TTC549 (cell line): ENCODE measurements around the gene ZNF217.
A peak's percentile ranks its signal among the peaks of the same experiment; 100 is the strongest.
"Not testable (repeated sequence)": the region's sequence is repeated elsewhere in the genome, so short reads cannot be mapped to it uniquely, and the experiment has no call there.

Source experiments
- FAIRE-seq: peaks from 2 replicates; lab custom pipeline; 2012; peaks lifted over from hg19 to GRCh38; lab: Jason Lieb, UNC

Gene ZNF217

GRCh38 chr20:53582251-53582570, 11.4 kb downstream of the ZNF217 start:
- no peak for FAIRE-seq

DNA sequence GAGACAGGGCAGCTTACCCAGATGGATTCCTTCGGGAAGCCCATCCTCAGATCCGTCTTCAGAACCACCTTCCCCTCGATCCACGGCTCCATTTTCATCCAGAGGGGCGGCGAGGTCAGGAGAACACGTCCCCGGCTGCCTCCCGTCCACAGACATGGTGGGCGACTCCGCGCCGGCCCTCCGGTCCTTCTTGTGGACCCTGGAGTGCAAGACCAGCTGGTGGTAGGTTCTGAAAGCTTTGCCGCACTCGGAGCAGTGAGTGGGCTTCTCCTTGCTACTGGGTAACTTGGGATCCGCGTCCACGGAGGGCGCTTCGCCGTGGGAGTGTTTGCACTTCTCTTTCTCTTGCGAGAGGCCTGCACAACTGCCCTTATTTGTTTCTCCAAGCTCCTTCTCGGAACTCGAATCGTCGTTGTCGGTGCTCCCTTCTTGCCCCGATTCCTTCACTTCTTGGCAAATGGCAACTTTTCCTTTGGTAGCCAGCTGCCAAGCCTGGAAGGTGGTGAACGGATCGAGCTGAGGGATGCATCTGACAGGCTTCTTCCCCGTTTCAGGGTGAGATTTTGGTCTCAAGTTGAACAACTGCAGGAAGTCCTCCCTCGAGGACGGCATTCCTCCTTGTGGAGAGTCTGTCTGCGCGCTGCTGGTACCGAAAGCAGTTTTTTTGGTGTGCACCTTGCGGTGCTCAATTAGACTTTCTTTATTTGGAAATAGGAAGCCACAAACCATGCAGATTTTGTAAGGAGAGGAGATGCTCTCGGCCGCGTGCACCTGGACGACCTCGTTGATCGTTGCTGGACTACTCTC, 12.0 kb downstream of the ZNF217 start:
- no peak for FAIRE-seq

- no peak for FAIRE-seq
These were observed 13.1 kb downstream of the ZNF217 start for GRCh38 chr20:53580376-53581111.

GRCh38 chr20:53579581-53580375, 13.9 kb downstream of the ZNF217 start:
- no peak for FAIRE-seq

DNA sequence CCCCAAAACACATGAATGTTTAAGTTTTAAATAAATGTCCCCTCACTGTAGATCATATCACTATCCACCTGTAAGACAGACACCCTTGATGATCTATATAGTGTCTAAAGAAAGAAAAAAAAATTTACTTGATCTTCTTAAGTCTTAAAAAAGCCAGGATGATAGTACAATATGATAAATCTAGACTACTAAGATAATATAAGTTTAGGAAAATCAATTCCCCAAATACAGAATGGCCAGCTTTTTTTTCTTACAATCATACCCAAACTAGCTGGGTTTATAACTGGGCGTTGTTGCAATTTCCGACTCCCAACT, 14.4 kb downstream of the ZNF217 start:
- no peak for FAIRE-seq

DNA sequence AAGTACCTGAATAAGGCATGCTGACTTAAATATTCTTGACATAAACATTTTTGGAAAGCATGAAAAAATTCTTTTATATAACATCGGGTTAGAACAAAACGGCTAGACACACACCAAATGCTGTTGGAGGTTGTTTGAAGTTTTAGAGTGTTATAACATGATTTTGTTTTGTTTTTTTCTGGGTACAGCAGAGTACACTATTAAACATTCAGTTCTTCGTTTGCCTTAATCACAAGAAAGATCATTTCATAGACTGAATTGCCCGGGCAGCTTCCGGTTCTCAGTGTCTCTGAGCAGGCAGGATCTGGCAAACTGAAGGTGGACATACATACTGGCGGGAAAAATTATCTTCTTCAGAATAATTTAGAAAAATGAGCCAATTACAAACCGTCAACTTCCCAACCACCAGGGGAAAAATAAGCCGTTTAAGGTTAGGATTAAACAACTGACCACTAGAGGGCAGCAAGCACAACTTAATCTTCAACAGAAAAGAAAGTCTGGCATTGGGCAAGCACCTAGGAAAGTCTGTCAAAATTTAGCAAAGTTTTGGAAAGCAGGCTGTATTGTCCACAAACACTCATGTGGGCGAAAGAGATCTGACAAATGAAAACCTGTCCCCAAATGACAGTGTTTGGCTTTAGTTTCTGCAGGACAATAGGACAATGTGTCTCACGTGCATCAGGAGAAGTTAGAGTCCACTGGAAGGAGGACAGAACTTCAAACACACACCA, 15.0 kb downstream of the ZNF217 start:
- peak; percentile 67 for FAIRE-seq

- no peak for FAIRE-seq
These were observed 16.9 kb downstream of the ZNF217 start for GRCh38 chr20:53576586-53577318.

DNA sequence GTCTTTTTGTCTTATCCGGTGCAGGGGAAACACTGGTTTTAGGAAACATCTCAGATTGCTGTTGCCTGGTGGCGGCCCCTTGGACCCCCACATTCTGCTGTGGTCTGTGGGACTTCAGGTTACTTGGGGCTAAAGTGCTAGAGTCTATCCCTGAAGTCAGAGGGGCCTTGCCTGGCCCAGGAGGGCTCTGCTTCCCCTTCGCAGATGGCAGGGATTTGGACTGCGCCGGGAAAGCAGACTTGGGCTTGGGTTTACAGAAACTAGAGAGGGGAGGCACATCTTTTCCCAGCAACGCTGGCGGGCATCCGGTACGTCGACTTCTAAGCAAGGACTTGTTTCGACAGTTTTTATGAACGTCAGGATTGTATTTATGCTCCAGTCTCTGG, 17.5 kb downstream of the ZNF217 start:
- no peak for FAIRE-seq

DNA sequence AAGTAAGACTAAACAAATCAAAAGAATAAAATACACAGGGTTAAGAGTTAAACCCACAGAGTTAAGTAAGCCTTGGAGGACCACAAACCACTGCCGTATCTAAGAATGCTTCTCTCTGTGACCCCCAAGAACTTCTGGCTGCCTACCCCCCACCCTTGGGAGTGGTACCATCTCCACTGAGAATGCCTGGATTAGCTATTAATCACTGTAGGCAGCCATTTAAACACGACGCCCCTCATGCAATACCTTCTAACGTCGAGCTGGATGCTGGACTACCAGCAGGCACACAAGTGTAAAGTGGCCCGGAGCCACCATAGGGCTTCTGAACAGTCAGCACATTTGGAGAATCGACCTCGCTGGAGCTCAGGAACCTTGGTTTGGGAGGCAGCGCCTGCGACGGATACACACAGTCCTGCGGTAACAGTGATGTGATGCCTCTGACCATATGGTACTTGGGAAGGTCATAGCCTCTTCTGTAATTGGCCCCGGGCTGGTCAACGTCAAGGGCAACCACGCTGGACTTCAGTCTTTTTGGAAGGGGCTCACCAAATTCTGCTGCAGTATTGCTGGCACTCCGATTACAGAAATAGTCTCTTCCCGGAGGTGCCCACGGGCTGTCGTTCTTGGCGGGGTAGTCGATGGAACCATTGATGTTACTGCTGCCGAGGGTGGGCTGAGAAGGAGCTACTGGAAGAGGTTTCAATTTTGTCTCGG, 18.0 kb downstream of the ZNF217 start:
- FAIRE-seq, result no peak

DNA sequence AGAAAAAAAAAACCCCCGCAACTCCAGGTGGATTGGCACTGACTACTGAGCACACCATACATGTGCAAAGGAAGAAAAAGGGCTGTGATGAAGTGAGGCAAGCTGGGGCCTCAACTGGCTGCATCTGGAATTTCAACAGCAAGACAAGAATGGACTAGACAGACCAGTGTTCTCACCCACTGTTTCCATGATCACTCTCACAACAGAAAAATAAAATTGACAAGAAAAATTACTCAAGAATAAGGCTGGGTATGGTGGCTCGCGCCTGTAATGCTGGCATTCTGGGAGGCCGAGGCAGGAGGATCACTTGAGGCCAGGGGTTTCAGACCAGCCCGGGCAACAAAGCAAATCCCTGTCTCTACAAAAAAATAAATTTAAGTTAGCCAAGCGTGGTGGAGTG, 18.8 kb downstream of the ZNF217 start:
- no peak for FAIRE-seq

GRCh38 chr20:53574259-53574789, 19.3 kb downstream of the ZNF217 start:
- no peak for FAIRE-seq

DNA sequence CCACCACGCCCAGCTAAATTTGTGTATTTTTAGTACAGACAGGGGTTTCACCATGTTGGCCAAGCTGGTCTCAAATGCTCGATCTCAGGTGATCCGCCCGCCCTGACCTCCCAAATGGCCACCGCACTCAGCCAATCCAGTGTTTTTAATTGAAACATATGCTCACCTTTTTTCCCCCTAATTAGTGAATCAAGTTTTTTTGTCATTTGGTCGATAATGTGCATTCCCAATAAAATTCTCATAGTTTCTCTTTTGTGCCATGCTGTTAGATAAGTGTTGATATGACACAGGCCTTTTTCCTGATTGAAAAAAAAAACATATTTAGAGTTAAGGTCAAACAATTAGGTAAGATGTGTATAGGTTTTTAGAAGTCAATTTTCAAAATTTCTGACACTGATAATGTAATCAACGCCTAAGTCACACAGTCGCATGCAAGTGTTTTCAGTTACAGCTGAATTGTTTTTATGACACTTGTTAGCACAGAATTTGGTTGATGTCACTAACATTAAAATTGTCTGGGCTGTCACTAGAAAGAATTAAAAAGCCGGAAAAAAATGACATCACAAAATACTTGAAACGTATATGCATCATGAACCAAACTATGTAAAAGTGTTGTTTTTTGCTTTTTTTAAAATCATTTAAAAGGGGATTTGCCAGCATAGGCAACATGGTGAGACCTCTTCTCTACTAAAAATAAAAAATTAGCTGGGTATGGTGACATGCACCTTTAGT, 21.9 kb downstream of the ZNF217 start:
- FAIRE-seq, result no peak

- no peak for FAIRE-seq
These were observed 23.0 kb downstream of the ZNF217 start for GRCh38 chr20:53570446-53571276.

- FAIRE-seq, result no peak
These were observed 23.9 kb downstream of the ZNF217 start for GRCh38 chr20:53569606-53570307.

GRCh38 chr20:53569005-53569404, 24.6 kb downstream of the ZNF217 start:
- FAIRE-seq, result no peak

DNA sequence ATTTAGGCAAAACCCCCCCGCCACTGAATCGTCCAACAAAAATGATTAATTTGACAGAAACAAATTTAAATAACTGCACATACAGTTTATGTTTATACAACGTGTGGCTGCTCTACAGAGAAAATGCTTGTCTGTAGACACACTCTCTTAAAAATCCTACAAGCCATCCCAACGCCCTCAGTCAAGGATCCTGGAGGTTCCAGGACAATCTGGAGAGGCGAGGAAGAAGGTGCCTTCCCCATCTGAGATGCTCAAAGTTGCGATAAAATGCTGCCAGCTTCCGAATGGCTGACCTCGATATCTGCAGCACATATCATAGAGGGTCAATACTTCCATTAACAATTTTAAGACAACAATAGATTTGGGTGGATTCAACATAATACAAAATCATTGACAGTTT, 25.3 kb downstream of the ZNF217 start:
- no peak for FAIRE-seq

DNA sequence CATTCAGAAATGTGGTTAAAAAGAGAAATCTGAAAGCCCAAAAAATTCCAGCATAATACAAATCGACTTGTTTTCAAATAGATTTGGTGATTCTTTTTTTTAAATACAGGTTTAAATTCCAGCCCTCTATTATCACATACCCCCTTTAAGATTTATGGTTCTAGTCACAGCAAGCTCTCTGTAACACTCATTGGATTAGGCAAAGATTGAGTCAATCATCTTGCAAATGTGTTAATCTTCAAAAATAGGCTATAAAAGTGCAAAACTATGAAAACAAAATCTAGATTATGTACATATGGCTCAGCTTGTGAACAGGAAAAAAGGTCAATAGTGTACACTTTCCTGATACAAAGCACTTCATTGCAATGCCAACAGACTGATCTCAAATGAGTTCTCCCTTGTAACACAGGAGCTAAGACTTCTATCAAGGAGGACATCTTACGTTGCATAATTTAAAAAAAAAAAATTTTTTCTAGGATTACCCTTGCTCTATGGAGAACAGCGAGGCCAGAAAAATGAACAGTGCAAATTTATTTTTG, 26.2 kb downstream of the ZNF217 start:
- no peak for FAIRE-seq

DNA sequence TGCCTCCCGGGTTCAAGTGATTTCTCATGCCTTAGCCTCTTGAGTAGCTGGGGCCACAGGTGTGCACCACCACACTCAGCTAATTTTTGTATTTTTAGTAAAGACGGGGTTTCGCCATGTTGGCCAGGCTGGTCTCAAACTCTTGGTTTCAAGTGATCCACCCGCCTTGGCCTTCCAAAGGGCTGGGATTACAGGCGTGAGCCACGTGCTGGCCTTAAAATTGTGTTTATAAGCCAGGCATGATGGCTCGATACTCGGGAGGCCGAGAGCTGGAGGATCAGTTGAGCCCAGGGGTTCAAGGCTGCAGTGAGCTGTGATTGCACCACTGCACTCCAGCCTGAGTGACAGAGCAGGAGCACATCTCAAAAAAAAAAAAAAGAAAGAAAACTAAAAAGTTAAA, 27.0 kb downstream of the ZNF217 start:
- FAIRE-seq, result not testable (repeated sequence)
